ENCODE data around the gene GPR160. TPM values are rescaled to one million over a fixed set of nuclear protein-coding genes. Genes with fewer than 3 reads are reported as not detected.
A peak's percentile ranks its signal among the peaks of the same experiment; 100 is the strongest.

GPR160 gene, protein sequence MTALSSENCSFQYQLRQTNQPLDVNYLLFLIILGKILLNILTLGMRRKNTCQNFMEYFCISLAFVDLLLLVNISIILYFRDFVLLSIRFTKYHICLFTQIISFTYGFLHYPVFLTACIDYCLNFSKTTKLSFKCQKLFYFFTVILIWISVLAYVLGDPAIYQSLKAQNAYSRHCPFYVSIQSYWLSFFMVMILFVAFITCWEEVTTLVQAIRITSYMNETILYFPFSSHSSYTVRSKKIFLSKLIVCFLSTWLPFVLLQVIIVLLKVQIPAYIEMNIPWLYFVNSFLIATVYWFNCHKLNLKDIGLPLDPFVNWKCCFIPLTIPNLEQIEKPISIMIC
- 1.3 and 2.0 TPM in 2 replicates for total RNA-seq

GRCh38 chr3:170037463-170038433, at the start of gene GPR160:
GPR160 (plus strand) TSS chr3:170037995; CDS start chr3:170083973, 45,978 bp downstream.
- no peaks in the 10 kb centered on the region for H3K36me3 ChIP-seq (ENCODE audit: control insufficient read depth, insufficient read depth, low read length)
- FAIRE-seq (no peak), DNase-seq (ENCODE audit: low read depth) (peak; percentile 13)
- peak; percentile 84 for TF ChIP-seq CTCF (IDR thresholded peaks at IDR 0.05; ENCODE audit: insufficient read depth, low read length, severe bottlenecking)
- no peaks in the 10 kb centered on the region for H3K27me3 ChIP-seq (ENCODE audit: control insufficient read depth, insufficient read depth, low read length)
- H3K4me3 ChIP-seq (ENCODE audit: low read depth, low read length) = peak within 1 kb of the TSS; percentile 37

- TF ChIP-seq CTCF (IDR thresholded peaks at IDR 0.05; ENCODE audit: insufficient read depth, low read length, severe bottlenecking) = no peak
These were observed 47.4 kb upstream of the GPR160 start for GRCh38 chr3:169990431-169990830.

GRCh38 chr3:169992156-169992555, 45.6 kb upstream of the GPR160 start:
- H3K36me3 ChIP-seq (ENCODE audit: control insufficient read depth, insufficient read depth, low read length) = peaks cover 2% of the 10 kb centered on the region
- DNase-seq (ENCODE audit: low read depth) = no peak
- no peak overlapping the region for H3K4me3 ChIP-seq (ENCODE audit: low read depth, low read length)
- no peaks in the 10 kb centered on the region for H3K27me3 ChIP-seq (ENCODE audit: control insufficient read depth, insufficient read depth, low read length)
- TF ChIP-seq CTCF (IDR thresholded peaks at IDR 0.05; ENCODE audit: insufficient read depth, low read length, severe bottlenecking) = no peak
- no peak for FAIRE-seq

More at GRCh38 chr3:169990431-169990830, 47.4 kb upstream of the GPR160 start:
- H3K27me3 ChIP-seq (ENCODE audit: control insufficient read depth, insufficient read depth, low read length) = no peaks in the 10 kb centered on the region
- H3K36me3 ChIP-seq (ENCODE audit: control insufficient read depth, insufficient read depth, low read length) = peaks cover 4% of the 10 kb centered on the region
- no peak for DNase-seq (ENCODE audit: low read depth)
- H3K4me3 ChIP-seq (ENCODE audit: low read depth, low read length) = no peak overlapping the region
- no peak for FAIRE-seq

DNA sequence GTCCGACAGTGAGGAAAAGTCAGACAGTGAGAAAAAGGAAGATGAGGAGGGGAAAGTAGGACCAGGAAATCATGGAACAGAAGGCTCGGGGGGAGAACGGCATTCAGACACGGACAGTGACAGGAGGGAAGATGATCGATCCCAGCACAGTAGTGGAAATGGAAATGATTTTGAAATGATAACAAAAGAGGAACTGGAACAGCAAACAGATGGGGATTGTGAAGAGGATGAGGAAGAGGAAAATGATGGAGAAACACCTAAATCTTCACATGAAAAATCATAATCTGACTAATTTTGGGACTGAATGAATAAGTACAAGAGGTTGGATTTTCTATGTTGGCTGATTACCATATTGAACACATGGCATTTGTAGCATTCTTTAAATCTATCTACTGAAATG, 45.0 kb upstream of the GPR160 start:
- no peak overlapping the region for H3K4me3 ChIP-seq (ENCODE audit: low read depth, low read length)
- TF ChIP-seq CTCF (IDR thresholded peaks at IDR 0.05; ENCODE audit: insufficient read depth, low read length, severe bottlenecking) = no peak
- DNase-seq (ENCODE audit: low read depth) (no peak), FAIRE-seq (no peak)
- H3K27me3 ChIP-seq (ENCODE audit: control insufficient read depth, insufficient read depth, low read length) = no peaks in the 10 kb centered on the region
- H3K36me3 ChIP-seq (ENCODE audit: control insufficient read depth, insufficient read depth, low read length) = peaks cover 2% of the 10 kb centered on the region

DNA sequence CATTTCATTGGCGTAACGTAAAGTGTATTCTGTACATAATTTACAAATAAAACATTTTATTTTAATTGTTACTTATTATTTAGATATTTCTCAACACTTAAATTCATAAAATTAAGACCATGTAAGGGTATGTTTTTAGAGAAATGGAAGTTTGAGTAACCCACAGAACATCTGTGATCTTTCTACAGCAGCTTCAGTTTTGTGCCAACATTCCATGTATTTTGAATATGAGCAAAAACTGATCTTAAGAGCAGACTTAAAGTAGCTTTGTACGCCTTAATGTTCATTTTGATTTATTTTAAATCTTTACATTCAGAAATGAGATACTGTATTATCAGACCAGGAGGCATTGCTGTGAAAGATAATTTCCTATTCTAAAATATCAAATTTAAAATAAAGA, 44.0 kb upstream of the GPR160 start:
- FAIRE-seq (no peak), DNase-seq (ENCODE audit: low read depth) (no peak)
- Histone ChIP-seq H3K27me3 (ENCODE audit: control insufficient read depth, insufficient read depth, low read length) (no peaks in the 10 kb centered on the region), H3K4me3 (ENCODE audit: low read depth, low read length) (no peak overlapping the region), H3K36me3 (ENCODE audit: control insufficient read depth, insufficient read depth, low read length) (peaks cover 2% of the 10 kb centered on the region)
- no peak for TF ChIP-seq CTCF (IDR thresholded peaks at IDR 0.05; ENCODE audit: insufficient read depth, low read length, severe bottlenecking)
